GM19043 (cell line): ENCODE results near the gene RBMS2.
"Not testable (repeated sequence)": the region's sequence is repeated elsewhere in the genome, so short reads cannot be mapped to it uniquely, and the experiment has no call there.

ENCODE experiments used
- ATAC-seq: cut with Tn5 transposase; IDR thresholded peaks from one replicate; pipeline ENCODE4 v1.9.1; 2021; ENCODE audit warnings: low read depth; ENCODE audit not compliant: unreplicated experiment

Gene RBMS2

DNA sequence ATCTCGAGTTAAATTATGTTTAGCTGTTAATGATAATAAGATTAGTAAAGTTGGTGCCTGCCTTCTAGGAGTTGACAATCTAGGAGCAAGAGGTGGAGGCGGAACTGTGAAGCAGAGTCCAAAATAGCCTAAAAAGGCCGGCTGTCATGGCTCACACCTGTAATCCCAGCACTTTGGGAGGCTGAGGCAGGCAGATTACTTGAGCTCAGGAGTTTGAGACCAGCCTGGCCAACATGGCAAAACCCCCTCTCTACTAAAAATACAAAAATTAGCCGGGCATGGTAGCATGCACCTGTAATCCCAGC lies 7.7 kb upstream of the RBMS2 start:
- not testable (repeated sequence) for ATAC-seq

DNA sequence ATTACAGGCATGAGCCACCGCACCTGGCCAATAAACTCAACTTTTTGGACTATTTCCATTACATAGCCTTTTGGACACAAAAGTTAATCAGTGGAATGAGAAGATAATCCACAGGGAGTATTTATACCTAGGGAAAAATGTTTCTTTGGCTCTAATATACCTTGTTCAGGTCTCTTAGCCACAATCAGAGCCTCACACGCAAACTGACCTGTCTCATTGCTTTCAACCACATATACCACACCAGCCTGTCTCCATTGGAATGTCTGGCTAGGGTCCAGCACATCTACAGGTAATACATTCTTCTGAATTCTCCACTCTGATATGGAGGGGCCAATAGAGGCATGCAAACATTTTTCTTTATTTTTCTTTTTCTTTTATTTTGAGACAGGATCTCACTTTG lies 3.8 kb upstream of the RBMS2 start:
- no peak for ATAC-seq

- ATAC-seq, result no peak
Observed at GRCh38 chr12:56518570-56518969, 3.0 kb upstream of the RBMS2 start.

DNA sequence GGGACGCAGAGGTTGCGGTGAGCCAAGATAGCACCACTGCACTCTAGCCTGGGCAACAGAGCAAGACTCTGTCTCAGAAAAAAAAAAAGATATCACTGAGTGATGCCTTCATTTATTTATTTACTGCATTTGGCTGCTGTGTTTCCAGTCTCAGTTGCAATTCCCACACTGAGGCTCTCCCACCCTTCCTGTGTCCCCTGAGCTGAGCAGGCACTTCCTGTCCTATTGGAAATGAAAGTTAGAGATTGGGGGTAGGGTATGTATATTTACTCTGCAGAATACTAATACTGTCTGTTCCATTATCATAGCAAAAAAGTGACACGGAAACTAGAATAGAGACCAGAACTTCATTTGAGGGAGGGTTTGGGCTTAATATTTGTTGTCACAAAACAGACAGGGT lies 1.6 kb upstream of the RBMS2 start:
- ATAC-seq, result no peak

GRCh38 chr12:56520506-56520905 lies 1.1 kb upstream of the RBMS2 start:
- no peak for ATAC-seq

DNA sequence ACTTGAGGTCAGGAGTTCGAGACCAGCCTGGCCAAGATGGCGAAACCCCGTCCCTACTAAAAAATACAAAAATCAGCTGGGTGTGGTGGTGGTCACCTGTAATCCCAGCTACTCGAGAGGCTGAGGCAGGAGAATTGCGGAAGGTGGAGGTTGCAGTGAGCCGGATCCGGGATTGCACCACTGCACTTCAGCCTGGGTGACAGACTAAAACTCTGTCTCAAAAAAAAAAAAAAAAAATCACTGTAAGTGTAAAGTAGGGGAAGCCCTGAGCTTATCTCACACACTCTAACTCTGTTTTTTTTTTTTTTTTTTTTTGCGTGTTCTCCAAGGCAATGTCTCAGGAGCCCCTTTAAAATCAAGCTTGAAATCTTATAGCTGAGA lies 421 bp upstream of the RBMS2 start:
- ATAC-seq, result no peak

GRCh38 chr12:56522411-56523193 lies 982 bp downstream of the RBMS2 start:
- ATAC-seq, result no peak

DNA sequence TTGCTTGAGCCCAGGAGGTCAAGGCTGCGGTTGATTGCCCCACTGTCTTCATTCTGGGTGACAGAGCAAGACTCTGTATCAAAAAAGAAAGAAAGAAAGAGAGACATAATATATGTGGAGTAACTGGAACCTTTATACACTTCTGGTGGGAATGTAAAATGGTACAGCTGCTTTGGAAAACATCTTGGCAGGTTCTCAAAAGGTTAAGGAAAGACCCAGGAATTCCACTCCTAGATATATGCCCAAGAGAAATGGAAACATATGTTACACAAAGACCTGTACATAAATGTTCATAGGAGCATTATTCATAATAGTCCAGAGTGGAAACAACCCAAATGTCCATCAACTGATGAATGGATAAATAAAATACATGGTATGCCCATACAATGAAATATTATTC lies 7.2 kb downstream of the RBMS2 start:
- no peak for ATAC-seq

DNA sequence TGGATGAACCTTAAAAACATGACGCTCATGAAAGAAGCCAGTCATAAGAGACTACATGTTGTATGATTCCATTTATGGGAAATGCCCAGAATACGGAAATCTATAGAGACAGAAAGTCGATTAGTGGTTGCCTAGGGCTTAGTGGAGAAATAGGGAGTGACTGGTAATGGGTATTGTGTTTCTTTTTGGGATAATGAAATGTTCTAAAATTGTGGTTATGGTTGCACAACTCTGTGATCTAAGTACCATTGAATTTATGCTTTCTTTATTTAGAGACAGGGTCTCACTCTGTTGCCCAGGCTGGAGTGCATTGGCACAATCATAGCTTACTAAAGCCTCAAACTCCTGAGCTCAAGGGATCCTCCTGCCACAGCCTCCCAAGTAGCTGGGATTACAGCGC lies 8.0 kb downstream of the RBMS2 start:
- ATAC-seq, result no peak

DNA sequence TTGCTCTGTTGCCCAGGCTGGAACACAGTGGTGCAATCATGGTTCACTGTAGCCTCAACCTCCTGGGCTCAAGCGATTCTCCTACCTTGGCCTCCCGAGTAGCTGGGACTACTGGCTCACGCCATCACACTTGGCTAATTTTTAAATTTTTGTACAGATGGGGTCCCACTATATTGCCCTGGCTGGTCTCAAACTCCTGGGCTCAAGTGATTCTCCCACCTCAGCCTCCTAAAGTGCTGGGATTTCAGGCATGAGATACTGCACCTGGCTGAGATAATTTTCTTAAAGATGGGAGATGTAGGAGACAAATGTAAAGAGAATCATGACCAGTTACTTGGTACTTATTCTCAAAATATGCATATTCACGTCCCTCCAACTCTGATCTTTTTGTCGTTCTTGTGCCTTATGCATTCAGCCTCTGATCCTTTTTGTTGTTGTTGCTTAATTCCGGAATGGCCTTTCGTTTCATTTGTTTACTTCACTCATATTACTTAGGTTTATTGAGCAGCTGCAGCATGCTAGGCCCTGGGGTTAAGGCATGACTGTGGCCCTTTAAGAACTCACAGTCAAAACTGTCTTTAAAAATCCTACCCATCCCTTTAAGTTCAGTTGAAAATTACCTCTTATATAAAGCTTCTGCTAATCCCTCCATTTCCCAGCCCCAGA lies 8.9 kb downstream of the RBMS2 start:
- no peak for ATAC-seq

- no peak for ATAC-seq
Observed at GRCh38 chr12:56537546-56537945, 15.9 kb downstream of the RBMS2 start.

DNA sequence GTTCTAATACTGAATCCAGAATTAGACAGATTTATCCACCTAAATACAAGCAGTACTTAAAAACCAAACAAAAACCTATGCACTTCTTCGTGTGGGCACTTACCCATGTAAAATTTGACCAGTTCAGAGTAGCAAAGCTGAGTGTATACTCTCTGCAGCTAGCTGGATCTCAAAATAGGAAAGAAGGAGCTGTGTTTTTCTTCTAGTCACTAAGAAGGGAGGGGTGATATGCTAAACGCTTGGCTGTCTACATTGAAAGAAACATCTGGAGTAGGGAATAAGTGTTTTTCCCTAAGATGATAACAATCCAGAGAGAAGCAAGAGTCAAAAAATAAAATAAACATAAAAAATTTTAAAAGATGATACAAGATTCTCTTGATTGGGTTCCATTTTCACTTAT lies 20.0 kb downstream of the RBMS2 start:
- no peak for ATAC-seq

DNA sequence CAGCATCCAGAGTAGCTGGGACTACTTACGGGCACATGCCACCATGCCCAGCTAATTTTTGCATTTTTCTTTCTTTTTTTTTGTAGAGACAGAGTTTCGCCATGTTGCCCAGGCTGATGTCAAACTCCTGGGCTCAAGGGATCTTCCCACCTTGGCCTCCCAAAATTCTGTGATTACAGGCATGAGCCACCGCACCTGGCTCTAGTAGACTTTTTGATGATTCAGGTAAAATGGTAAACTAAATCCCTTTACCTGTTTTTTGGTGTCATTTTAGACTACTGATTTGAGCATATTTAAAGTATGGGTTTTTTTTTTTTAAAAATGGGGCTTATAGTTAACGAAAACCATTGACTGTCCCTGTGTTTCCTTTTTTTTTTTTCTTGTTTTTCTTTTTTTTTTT lies 20.5 kb downstream of the RBMS2 start:
- ATAC-seq, result no peak

DNA sequence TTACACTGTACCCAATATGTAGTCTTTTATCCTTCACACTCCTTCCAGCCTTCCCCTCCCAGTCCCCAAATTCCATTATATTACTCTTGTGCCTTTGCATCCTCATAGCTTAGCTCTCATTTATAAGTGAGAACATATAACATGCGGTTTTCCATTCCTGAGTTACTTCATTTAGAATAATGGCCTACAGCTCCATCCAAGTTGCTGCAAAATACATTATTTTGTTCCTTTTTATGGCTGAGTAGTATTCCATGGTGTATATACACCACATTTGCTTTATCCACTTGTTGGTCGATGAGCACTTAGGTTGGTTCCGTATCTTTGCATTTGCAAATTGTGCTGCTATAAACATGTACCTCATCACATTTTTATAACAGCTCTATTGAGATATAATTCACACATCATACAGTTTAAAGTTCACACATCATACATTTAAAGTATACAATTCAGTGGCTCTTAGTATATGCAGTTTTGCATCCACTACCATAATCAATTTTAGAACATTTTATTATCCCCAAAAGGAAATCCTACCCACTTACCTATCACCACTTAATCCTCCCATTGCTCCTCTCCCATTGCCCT lies 23.5 kb downstream of the RBMS2 start:
- ATAC-seq, result no peak

DNA sequence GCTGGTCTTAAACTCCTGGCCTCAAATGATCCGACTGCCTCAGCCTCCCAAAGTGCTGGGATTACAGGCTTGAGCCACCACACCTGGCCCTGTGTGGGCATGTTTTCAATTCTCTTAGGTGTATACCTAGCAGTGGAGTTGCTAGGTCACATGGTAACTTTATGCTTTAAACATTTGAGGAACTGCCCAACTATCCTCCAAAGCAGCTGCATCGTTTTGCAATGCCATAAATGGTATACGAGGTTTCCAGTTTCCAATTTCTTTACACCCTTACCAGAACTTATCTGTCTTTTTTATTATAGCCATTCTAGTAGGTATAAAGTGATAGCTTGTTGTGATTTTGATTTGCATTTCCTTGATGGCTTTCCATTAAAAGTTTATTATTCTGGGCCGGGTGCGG lies 25.1 kb downstream of the RBMS2 start:
- no peak for ATAC-seq

GRCh38 chr12:56551070-56551469 lies 29.4 kb downstream of the RBMS2 start:
- no peak for ATAC-seq

DNA sequence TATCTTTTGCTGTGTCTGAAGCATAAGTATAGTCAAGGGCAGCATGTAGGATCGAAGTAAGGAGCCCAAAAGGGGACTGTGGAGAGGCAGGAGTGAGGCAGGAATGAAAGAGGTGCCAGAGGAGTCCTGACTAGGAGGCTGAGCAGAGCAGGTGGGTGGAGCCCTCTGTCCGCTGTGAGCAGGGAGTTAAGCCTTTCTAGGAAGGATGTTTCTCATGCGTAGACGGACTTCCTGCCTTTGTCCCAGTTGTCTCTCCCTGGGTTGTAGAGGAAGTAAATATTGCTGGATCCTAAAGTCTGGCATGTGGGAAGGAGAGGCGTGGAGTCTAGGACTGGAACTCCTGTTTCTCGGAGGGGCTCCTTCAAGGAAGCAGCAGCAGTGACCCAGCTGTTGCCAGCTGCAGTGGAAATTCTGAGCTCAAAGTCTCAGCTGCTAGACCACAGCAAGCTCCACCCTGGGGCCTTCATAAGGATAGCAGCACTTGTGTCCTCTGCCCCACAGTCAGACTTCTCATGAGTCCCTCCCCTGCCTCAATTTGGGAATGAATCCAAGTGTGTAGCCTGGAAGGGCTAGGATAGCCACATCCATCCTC lies 44.0 kb downstream of the RBMS2 start:
- peak; percentile 68 for ATAC-seq

DNA sequence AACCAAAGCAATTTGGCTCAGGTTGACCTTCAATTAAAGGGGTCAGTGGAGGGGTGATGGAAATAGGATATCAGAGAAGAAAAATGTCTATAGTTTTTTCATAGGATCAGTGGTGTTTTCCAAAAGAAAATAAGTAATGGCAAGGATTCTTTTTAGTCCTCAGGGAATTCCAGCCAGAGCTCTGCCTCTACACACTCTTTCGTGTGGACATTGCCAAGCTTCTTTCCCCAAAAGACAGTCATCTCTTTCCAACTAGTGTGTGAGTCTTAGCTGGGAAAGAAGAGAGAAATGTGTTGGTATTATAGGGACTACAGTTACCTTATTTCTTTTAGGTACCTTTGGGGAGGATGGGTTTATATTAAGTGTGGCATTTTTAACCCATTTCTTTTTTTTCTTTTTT lies 46.5 kb downstream of the RBMS2 start:
- ATAC-seq, result no peak

DNA sequence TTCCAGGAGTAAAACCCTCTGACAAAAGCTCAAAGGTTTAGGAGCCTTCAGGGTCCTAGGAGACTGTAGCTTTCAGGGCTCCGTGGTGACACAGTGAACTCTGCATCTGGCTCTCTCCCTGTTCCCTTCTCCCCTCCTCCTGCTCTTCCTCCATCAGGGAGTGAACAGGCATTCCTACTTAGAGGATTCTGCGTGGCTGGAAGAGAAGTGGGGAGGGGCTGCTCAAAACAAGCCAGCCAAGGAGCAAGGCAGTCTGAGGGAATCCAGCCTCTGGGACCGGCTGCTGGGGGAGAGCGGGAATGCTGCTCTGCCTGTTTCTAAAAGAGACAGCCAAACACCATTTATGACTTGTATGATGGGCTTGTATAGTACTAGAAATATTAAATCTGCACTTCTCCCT lies 49.5 kb downstream of the RBMS2 start:
- ATAC-seq, result no peak

- no peak for ATAC-seq
Observed at GRCh38 chr12:56572288-56572687, 50.7 kb downstream of the RBMS2 start.

DNA sequence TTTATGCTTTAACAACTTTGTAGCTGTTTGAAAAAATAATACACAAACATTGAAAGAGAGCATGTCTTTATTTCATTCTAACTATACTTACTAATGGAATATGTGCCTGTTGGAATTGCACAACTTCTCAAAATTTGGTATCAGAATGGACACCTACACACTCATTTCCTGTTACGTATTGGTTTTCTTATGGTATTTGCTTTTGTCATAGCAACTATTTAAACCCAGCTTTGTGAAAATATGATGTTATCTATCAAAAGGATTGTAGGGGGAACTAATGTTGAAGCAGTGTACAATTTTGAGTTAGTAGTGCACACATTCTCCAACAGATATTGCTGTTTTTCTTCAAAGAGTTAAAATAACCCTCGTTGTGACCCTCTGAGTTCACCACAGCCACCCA lies 52.6 kb downstream of the RBMS2 start:
- ATAC-seq, result no peak

GRCh38 chr12:56577248-56577647 lies 55.6 kb downstream of the RBMS2 start:
- not testable (repeated sequence) for ATAC-seq
